Measurements from ENCODE around the gene HOXC6. TPM values are rescaled to one million over a fixed set of nuclear protein-coding genes. Genes with fewer than 3 reads are reported as not detected.

HOXC6 gene
- total and polyA plus RNA-seq, 2 of the 13 experiments (the other 11 are each of a cell fraction or from before 2014, with no cell fraction given), result not detected

- ATAC-seq (no peak), FAIRE-seq (no peak), DNase-seq (ENCODE audit: low spot score) (no peak)
- H3K27ac ChIP-seq (ENCODE audit: extremely low read length, insufficient read depth, low read length), result no peak overlapping the region
- intact Hi-C loops (cut with micrococcal nuclease; ENCODE audit: unreplicated experiment) (no loop called here), in situ Hi-C loops (cut with HindIII; ENCODE audit: extremely low pct_ligation_motif_present, low pct_unique_long_range_greater_than_20kb) (no loop called here)
- no peak for TF ChIP-seq BCL6 (CRISPR knock-in tag; IDR thresholded peaks at IDR 0.05)
- no peak for TF ChIP-seq ZNF414 (CRISPR knock-in tag; IDR thresholded peaks at IDR 0.05)
- no peak for TF ChIP-seq RBM39 (IDR thresholded peaks at IDR 0.05; ENCODE audit: low read depth, low read length, poor library complexity, severe bottlenecking)
- no peak for TF ChIP-seq SNRNP70 (IDR thresholded peaks at IDR 0.05; ENCODE audit: low read depth, low read length)
- TF ChIP-seq KDM2A (CRISPR knock-in tag; IDR thresholded peaks at IDR 0.05; ENCODE audit: borderline replicate concordance, low read depth), result no peak
- TF ChIP-seq KLF6 (CRISPR knock-in tag; IDR thresholded peaks at IDR 0.05), result no peak
- no peak for TF ChIP-seq FOXO4 (CRISPR knock-in tag; conservative IDR thresholded peaks at IDR 0.05)
- TF ChIP-seq NRL (CRISPR knock-in tag; IDR thresholded peaks at IDR 0.05; ENCODE audit: borderline replicate concordance), result no peak
- no peak for TF ChIP-seq MAF1 (CRISPR knock-in tag; IDR thresholded peaks at IDR 0.05; ENCODE audit: borderline replicate concordance)
- no peaks in the 10 kb centered on the region for H3K36me3 ChIP-seq (replicated peaks in 1 of 2; ENCODE audit: control insufficient read depth in 1 of 2, insufficient read depth in 2 of 2, low read length in 2 of 2)
- H3K79me2 ChIP-seq (ENCODE audit: insufficient read depth, low read length), result no peaks in the 10 kb centered on the region
- POLR2A ChIA-PET, result no interaction called here
- no TSS peak for BruUV-seq (replicated peaks)
- no peaks in the 10 kb centered on the region for H3K9me3 ChIP-seq (ENCODE audit: low read length)
- CTCF ChIA-PET (ENCODE audit: low intra/inter-chr PET ratio, low total read pairs), result no interaction called here
- WGBS (ENCODE audit: low lambda C conversion rate), result 39% methylated on average over 57 of the region's 61 CpGs
- H2AFZ ChIP-seq (ENCODE audit: low read length), result no peak overlapping the region
- H3K27me3 ChIP-seq (ENCODE audit: control insufficient read depth in 1 of 2, insufficient read depth in 2 of 2, low read length in 2 of 2), result peaks cover 5 to 80% of the 10 kb centered on the region in 2 experiments
- H3K9ac ChIP-seq (ENCODE audit: insufficient read depth, low read depth, low read length), result no peak overlapping the region
- H3K4me1 ChIP-seq (ENCODE audit: insufficient read depth, low read length), result no peaks in the 10 kb centered on the region
- H3K4me3 ChIP-seq (replicated peaks in 1 of 3; ENCODE audit: insufficient read depth in 1 of 3, low read depth in 2 of 3, low read length in 3 of 3), result no peak overlapping the region
- H4K20me1 ChIP-seq (ENCODE audit: insufficient read depth, low read length), result no peaks in the 10 kb centered on the region
- H3K4me2 ChIP-seq (ENCODE audit: low read depth, low read length), result no peak overlapping the region
These were observed 19.1 kb downstream of the HOXC6 start for GRCh38 chr12:54047160-54047963.

Data from HepG2 (cell line).